K562 (cell line): Measurements from ENCODE around the gene KLK10. TPM values are rescaled to one million over a fixed set of nuclear protein-coding genes. Genes with fewer than 3 reads are reported as not detected.

Experiments used
- ARID1B ChIP-seq: fragments of 450-650 bp; IDR thresholded peaks from 2 replicates; pipeline ENCODE4 v1.6.1; 2016; ENCODE audit warnings: antibody characterized with exemption, mild to moderate bottlenecking, inconsistent platforms
- CEBPG ChIP-seq, 3 experiments: fragments of 200-800 bp in 1 of 3; sonication (Bioruptor generic) in 1 of 3; sonication (generic) in 1 of 3; formaldehyde crosslinking in 1 of 3; IDR thresholded peaks in 2 of 3; conservative IDR thresholded peaks in 1 of 3; 2 replicates each; pipeline versions ENCODE4 v1.6.1 to v1.8.0; 2016 to 2022; ENCODE audit warnings: missing compliant biosample characterization in 2 of 3, missing genetic modification characterization in 2 of 3, mild to moderate bottlenecking in 1 of 3, missing genetic modification reagents in 1 of 3
- CGGBP1 ChIP-seq: fragments of 250-450 bp; sonication (Bioruptor Pico); IDR thresholded peaks from 2 replicates; pipeline ENCODE4 v1.9.0; 2021; ENCODE audit warnings: mild to moderate bottlenecking
- CHD2 ChIP-seq: IDR thresholded peaks from 2 replicates; pipeline ENCODE4 v1.6.1; 2011; ENCODE audit warnings: low read depth, low read length
- CXXC5 ChIP-seq: fragments of 250-450 bp; sonication (Bioruptor Pico); IDR thresholded peaks from 2 replicates; pipeline ENCODE4 v1.8.0; 2022; ENCODE audit warnings: inconsistent platforms, mild to moderate bottlenecking, moderate library complexity
- EZH2 ChIP-seq: IDR thresholded peaks from 2 replicates; pipeline ENCODE4 v1.6.1; 2012; ENCODE audit warnings: low read depth, mild to moderate bottlenecking, inconsistent platforms, low read length, borderline replicate concordance
- KDM4B ChIP-seq, 2 experiments: fragments of 450-650 bp in 1 of 2; sonication (generic) in 1 of 2; IDR thresholded peaks; 2 replicates each; pipeline ENCODE4 v1.6.1; 2016 to 2017; ENCODE audit warnings: borderline replicate concordance in 2 of 2, antibody characterized with exemption in 1 of 2, low read depth in 1 of 2, mild to moderate bottlenecking in 1 of 2
- KLF1 ChIP-seq: fragments of 450-650 bp; IDR thresholded peaks from 2 replicates; pipeline ENCODE4 v1.6.1; 2016; ENCODE audit warnings: missing genetic modification characterization, missing compliant biosample characterization
- MYC ChIP-seq, 2 experiments: fragments of 250-450 bp in 1 of 2; sonication (Bioruptor Pico) in 1 of 2; IDR thresholded peaks; 2 replicates each; pipeline versions ENCODE4 v1.5.1 to v1.6.1; 2012 to 2021; ENCODE audit warnings: low read depth in 2 of 2, borderline replicate concordance in 1 of 2, improper control_type of control experiment in 1 of 2, low read length in 1 of 2, mild to moderate bottlenecking in 1 of 2, moderate library complexity in 1 of 2
- NFIC ChIP-seq: fragments of 450-650 bp; IDR thresholded peaks from 2 replicates; pipeline ENCODE4 v1.6.1; 2017; ENCODE audit warnings: mild to moderate bottlenecking, inconsistent platforms
- NRF1 ChIP-seq, 2 experiments: fragments of 450-650 bp; IDR thresholded peaks in 1 of 2; conservative IDR thresholded peaks in 1 of 2; 2 replicates each; pipeline ENCODE4 v1.6.1; 2014; ENCODE audit warnings: mild to moderate bottlenecking in 2 of 2
- PCBP2 ChIP-seq: fragments of 200-400 bp; formaldehyde crosslinking; IDR thresholded peaks from 2 replicates; pipeline ENCODE4 v1.6.1; 2018; ENCODE audit warnings: low read length, low read depth, mild to moderate bottlenecking, moderate library complexity; ENCODE audit not compliant: poor library complexity, severe bottlenecking
- RBM15 ChIP-seq: fragments of 200-400 bp; formaldehyde crosslinking; IDR thresholded peaks from 2 replicates; pipeline ENCODE4 v1.6.1; 2018; ENCODE audit warnings: mild to moderate bottlenecking, low read length, moderate library complexity; ENCODE audit not compliant: insufficient read depth
- SRSF7 ChIP-seq: fragments of 200-400 bp; formaldehyde crosslinking; optimal IDR thresholded peaks from 2 replicates; pipeline ENCODE3; 2017; ENCODE audit warnings: mild to moderate bottlenecking, low read depth, low read length
- YY1 ChIP-seq, 3 experiments: IDR thresholded peaks; 2 replicates each; pipeline ENCODE4 v1.6.1; 2011; ENCODE audit warnings: low read length in 2 of 3, mild to moderate bottlenecking in 2 of 3, moderate library complexity in 2 of 3, borderline replicate concordance in 1 of 3, control low read depth in 1 of 3, low read depth in 1 of 3; ENCODE audit not compliant: insufficient read depth in 3 of 3, insufficient replicate concordance in 2 of 3, control insufficient read depth in 1 of 3, insufficient read length in 1 of 3; ENCODE audit errors: extremely low read depth in 1 of 3
- ZNF175 ChIP-seq: fragments of 200-800 bp; sonication (Bioruptor generic); IDR thresholded peaks from 2 replicates; pipeline ENCODE4 v1.6.1; 2016; ENCODE audit warnings: low read depth, mild to moderate bottlenecking, missing genetic modification characterization, missing compliant biosample characterization
- polyA plus RNA-seq, 8 experiments: library from polyadenylated mRNA; depleted of rRNA in 4 of 8; stranded (reverse) in 5 of 8; unstranded in 3 of 8; fragments of >200 nt; fragmentation: Nextera tagmentation in 2 of 8; fragmentation: Illumina TruSeq in 1 of 8; extraction: Ambion mirVana in 2 of 8; extraction: Trizol in 1 of 8; gene quantifications; 2 replicates each; pipeline versions ENCODE4 v1.2.1 to v1.2.3, GENCODE V29; 2011 to 2014; ENCODE audit warnings: inconsistent platforms in 1 of 8, missing spikeins in 1 of 8
- total RNA-seq, 7 experiments: library from RNA; depleted of rRNA in 6 of 7; stranded (reverse); fragments of >200 nt in 6 of 7; fragmentation: Illumina TruSeq in 2 of 7; extraction: Trizol in 2 of 7; gene quantifications; 2 replicates each; pipeline versions ENCODE4 v1.2.1 to v1.2.3, GENCODE V29; 2011 to 2021; ENCODE audit warnings: low replicate concordance in 1 of 7
- TF ChIP-seq, protein P1 (sequence below), 2 experiments: fragments of 450-650 bp; IDR thresholded peaks; 2 replicates each; pipeline ENCODE4 v1.6.1; 2016
- TF ChIP-seq, protein P2 (sequence below): fragments of 250-450 bp; sonication (Bioruptor Pico); IDR thresholded peaks from 2 replicates; pipeline ENCODE4 v1.5.0; 2021; ENCODE audit warnings: mild to moderate bottlenecking, moderate library complexity

The KLK10 gene
- total and polyA plus RNA-seq, 9 of the 15 experiments (the other 6 are each of a cell fraction or from before 2014, with no cell fraction given): 0.11 TPM; not detected in 8

GRCh38 chr19:51002542-51003311, 16.8 kb downstream of the KLK10 start (continued):
- no peak for TF ChIP-seq RBM15
- TF ChIP-seq KDM4B (IDR thresholded peaks at IDR 0.05; ENCODE audit: borderline replicate concordance in 2 of 2, low read depth in 1 of 2): no peak
- TF ChIP-seq NFIC: peak; percentile 38; the same call in 1 of the 2 replicates
- peak; percentile 59; the same call in 1 of the 2 replicates for TF ChIP-seq MYC (IDR thresholded peaks at IDR 0.05; ENCODE audit: low read depth, low read length)
- no peak for TF ChIP-seq MYC (CRISPR knock-in tag; IDR thresholded peaks at IDR 0.05; ENCODE audit: borderline replicate concordance, low read depth)
- TF ChIP-seq YY1 (IDR thresholded peaks at IDR 0.05; ENCODE audit: borderline replicate concordance in 1 of 3, control insufficient read depth in 1 of 3, extremely low read depth in 1 of 3, insufficient read depth in 3 of 3, insufficient read length in 1 of 3, insufficient replicate concordance in 2 of 3, low read depth in 1 of 3, low read length in 2 of 3): peak in 2 of 3 experiments; percentile 27 to 62
- no peak for TF ChIP-seq PCBP2
- no peak for TF ChIP-seq SRSF7
- peak; percentile 46; the same call in 1 of the 2 replicates for TF ChIP-seq CXXC5 (CRISPR knock-in tag)
- TF ChIP-seq, protein P1, sequence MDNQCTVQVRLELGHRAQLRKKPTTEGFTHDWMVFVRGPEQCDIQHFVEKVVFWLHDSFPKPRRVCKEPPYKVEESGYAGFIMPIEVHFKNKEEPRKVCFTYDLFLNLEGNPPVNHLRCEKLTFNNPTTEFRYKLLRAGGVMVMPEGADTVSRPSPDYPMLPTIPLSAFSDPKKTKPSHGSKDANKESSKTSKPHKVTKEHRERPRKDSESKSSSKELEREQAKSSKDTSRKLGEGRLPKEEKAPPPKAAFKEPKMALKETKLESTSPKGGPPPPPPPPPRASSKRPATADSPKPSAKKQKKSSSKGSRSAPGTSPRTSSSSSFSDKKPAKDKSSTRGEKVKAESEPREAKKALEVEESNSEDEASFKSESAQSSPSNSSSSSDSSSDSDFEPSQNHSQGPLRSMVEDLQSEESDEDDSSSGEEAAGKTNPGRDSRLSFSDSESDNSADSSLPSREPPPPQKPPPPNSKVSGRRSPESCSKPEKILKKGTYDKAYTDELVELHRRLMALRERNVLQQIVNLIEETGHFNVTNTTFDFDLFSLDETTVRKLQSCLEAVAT (IDR thresholded peaks at IDR 0.05): no peak
- peak; percentile 88 for TF ChIP-seq KLF1
- TF ChIP-seq CGGBP1 (CRISPR knock-in tag): no peak
- TF ChIP-seq NRF1 (conservative IDR thresholded peaks at IDR 0.05 in 1 of 2, IDR thresholded peaks at IDR 0.05 in 1 of 2): peak; percentile 78 to 82
- TF ChIP-seq CHD2: no peak
- TF ChIP-seq ZNF175: no peak
- TF ChIP-seq ARID1B: 0 out of 2 replicates have a peak, but pooled peaks have one; percentile 38
- TF ChIP-seq, protein P2, sequence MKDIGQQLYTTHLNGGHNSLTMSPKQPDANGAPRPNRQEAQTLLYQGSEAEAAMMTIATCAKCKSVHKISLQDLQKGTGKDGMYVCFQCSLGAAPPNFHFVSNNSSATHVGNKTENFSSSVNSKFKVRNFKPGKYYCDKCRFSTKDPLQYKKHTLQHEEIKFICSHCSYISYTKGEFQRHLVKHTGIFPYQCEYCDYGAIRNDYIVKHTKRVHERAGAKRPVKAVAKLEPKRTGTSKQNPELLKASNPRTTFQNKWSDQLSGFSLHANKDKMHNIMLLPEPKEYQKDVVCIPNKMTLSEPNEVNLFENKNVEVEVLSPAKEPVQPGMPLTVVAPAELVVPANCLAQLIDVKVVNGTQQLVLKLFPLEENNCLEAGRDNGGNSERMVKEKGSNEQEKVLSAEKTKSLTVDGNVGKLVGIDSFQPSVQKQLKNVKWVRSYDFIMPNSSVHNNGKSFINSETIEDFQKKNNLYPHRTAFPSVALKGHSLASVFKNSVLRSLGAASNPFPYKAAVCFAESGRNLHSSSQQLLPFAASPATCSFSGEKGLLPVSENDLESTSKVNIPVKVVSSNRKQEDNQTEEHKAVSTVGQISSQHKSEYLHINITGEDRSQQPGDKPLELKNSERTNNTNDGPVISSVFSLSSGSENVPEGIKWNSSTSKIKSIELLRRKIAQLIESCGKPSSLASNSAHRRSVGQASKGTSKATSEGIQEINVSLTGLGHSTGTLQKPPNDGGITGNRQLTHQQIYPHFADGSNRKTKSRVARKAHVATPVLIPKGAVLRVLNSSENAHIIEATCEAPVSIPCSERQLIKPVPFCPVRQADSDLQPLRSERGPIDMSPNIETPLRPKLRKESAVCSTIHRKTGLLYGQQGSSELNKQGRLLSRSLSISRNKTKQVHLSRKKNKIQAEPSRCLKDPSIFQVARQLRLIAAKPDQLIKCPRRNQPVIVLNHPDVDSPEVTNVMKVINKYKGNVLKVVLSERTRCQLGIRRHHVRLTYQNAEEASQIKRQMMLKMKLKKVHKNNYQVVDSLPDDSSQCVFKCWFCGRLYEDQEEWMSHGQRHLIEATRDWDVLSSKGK: no peak
- TF ChIP-seq CEBPG (CRISPR knock-in tag; IDR thresholded peaks at IDR 0.05): no peak
- TF ChIP-seq CEBPG (tag; conservative IDR thresholded peaks at IDR 0.05 in 1 of 2, IDR thresholded peaks at IDR 0.05 in 1 of 2): no peak
- no peak for TF ChIP-seq EZH2
